DOHH2 (cell line): ENCODE results near the gene LARGE1.

Source experiments
- H3F3A ChIP-seq: fragments of 200-600 bp; sonication (generic), shearing (Covaris generic); 2 replicates; pipeline ENCODE4 v1.6.0; 2016; ENCODE audit warnings: antibody characterized with exemption, mild to moderate bottlenecking; ENCODE audit not compliant: control insufficient read depth, insufficient read depth
- H3K27ac ChIP-seq: fragments of 200-600 bp; sonication (generic); 2 replicates; pipeline ENCODE4 v1.5.1; 2014; ENCODE audit warnings: low read depth, mild to moderate bottlenecking, low read length, moderate library complexity
- H3K27me3 ChIP-seq: fragments of 200-600 bp; sonication (generic); 2 replicates; pipeline ENCODE4 v1.6.1; 2014; ENCODE audit warnings: mild to moderate bottlenecking, low read length, mixed read lengths; ENCODE audit not compliant: control insufficient read depth
- H3K36me3 ChIP-seq: fragments of 200-600 bp; sonication (generic); 2 replicates; pipeline ENCODE4 v1.6.1; 2014; ENCODE audit warnings: mild to moderate bottlenecking, low read length, moderate library complexity, mixed read lengths; ENCODE audit not compliant: control insufficient read depth
- H3K4me1 ChIP-seq: fragments of 200-600 bp; sonication (generic); 2 replicates; pipeline ENCODE4 v1.6.1; 2014; ENCODE audit warnings: mild to moderate bottlenecking, low read length, mixed read lengths; ENCODE audit not compliant: control insufficient read depth
- H3K4me2 ChIP-seq: fragments of 200-600 bp; sonication (generic); 2 replicates; pipeline ENCODE4 v1.6.0; 2014; ENCODE audit warnings: mild to moderate bottlenecking, low read length, moderate library complexity
- H3K4me3 ChIP-seq: fragments of 200-600 bp; sonication (generic); 2 replicates; pipeline ENCODE4 v1.5.1; 2014; ENCODE audit warnings: mild to moderate bottlenecking, low read length, mixed read lengths
- H3K79me2 ChIP-seq: fragments of 200-600 bp; sonication (generic); 2 replicates; pipeline ENCODE4 v1.6.1; 2014; ENCODE audit warnings: mild to moderate bottlenecking, low read length, mixed read lengths; ENCODE audit not compliant: control insufficient read depth
- H3K9me2 ChIP-seq: fragments of 200-600 bp; sonication (generic); replicated peaks from 2 replicates; pipeline ENCODE4 v1.6.1; 2014; ENCODE audit warnings: mild to moderate bottlenecking, low read length, mixed read lengths; ENCODE audit not compliant: control insufficient read depth
- H3K9me3 ChIP-seq: fragments of 200-600 bp; sonication (generic); 2 replicates; pipeline ENCODE4 v1.6.1; 2014; ENCODE audit warnings: antibody characterized with exemption, low read length, mixed read lengths; ENCODE audit not compliant: control insufficient read depth, insufficient read depth
- H4K20me1 ChIP-seq: fragments of 200-600 bp; sonication (generic); 2 replicates; pipeline ENCODE4 v1.6.0; 2014; ENCODE audit warnings: low read depth, mild to moderate bottlenecking, antibody characterized with exemption, low read length, moderate library complexity; ENCODE audit not compliant: control insufficient read depth, insufficient read depth
- EZH2phosphoT487 ChIP-seq: fragments of 200-600 bp; sonication (generic); IDR thresholded peaks from 2 replicates; pipeline ENCODE4 v1.6.1; 2017; ENCODE audit warnings: borderline replicate concordance, mild to moderate bottlenecking, antibody characterized with exemption, low read length, moderate library complexity, mixed read lengths
- TF ChIP-seq, protein P1 (sequence below): fragments of 200-600 bp; sonication (generic); IDR thresholded peaks from one replicate; pipeline ENCODE4 v1.5.1; 2014; ENCODE audit warnings: antibody characterized with exemption, mild to moderate bottlenecking, low read depth, low read length; ENCODE audit not compliant: poor library complexity, severe bottlenecking

LARGE1 gene

DNA sequence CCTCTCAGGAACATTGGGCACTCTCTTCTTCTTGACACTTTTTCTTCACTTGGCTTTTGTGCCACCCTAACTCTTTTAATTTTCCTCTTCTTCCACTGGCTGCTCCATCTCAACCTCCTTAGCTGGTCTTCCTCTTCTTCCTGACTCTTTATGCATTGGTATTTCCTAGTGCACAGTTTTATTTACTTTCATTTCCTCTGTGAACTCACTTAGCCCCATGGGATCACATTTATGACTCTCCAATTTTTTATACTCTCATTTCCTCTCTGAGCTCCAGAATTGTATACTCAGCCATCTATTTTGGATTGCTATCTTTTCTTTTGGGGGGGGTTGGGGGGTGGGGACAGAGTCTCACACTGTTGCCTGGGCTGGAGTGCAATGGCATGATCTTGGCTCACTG lies 38.5 kb upstream of the LARGE1 start:
- Histone ChIP-seq H4K20me1 (no peaks in the 10 kb centered on the region), H3K4me2 (no peak overlapping the region), H3K27me3 (no peaks in the 10 kb centered on the region), H3K9me2 (no peaks in the 10 kb centered on the region), H3K79me2 (no peaks in the 10 kb centered on the region), H3K27ac (no peak overlapping the region), H3K4me1 (no peaks in the 10 kb centered on the region), H3K36me3 (no peaks in the 10 kb centered on the region), H3K4me3 (no peak overlapping the region), H3K9me3 (no peaks in the 10 kb centered on the region), H3F3A (no peaks in the 10 kb centered on the region)
- TF ChIP-seq EZH2phosphoT487 = no peak
- TF ChIP-seq, protein P1, sequence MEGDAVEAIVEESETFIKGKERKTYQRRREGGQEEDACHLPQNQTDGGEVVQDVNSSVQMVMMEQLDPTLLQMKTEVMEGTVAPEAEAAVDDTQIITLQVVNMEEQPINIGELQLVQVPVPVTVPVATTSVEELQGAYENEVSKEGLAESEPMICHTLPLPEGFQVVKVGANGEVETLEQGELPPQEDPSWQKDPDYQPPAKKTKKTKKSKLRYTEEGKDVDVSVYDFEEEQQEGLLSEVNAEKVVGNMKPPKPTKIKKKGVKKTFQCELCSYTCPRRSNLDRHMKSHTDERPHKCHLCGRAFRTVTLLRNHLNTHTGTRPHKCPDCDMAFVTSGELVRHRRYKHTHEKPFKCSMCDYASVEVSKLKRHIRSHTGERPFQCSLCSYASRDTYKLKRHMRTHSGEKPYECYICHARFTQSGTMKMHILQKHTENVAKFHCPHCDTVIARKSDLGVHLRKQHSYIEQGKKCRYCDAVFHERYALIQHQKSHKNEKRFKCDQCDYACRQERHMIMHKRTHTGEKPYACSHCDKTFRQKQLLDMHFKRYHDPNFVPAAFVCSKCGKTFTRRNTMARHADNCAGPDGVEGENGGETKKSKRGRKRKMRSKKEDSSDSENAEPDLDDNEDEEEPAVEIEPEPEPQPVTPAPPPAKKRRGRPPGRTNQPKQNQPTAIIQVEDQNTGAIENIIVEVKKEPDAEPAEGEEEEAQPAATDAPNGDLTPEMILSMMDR = no peak

DNA sequence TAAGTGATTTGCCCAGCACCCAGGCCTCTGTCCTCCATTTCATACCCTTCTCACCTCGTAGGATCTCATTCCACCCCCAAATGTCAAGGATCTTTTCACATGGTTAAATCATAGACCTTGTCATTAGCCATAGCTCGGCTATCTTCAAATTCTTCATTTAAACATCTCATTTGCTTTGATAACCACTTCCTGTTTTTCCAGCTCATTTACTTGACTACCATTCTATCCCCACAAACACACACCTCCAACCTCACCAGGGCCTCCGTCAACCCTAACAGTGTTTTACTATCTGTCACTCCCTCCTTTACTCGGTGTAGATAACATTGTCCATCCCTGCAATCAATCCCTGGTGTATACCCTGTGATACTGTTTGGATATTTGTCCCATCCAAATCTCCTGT lies 36.8 kb upstream of the LARGE1 start:
- Histone ChIP-seq H3K79me2 (no peaks in the 10 kb centered on the region), H3K4me2 (no peak overlapping the region)

DNA sequence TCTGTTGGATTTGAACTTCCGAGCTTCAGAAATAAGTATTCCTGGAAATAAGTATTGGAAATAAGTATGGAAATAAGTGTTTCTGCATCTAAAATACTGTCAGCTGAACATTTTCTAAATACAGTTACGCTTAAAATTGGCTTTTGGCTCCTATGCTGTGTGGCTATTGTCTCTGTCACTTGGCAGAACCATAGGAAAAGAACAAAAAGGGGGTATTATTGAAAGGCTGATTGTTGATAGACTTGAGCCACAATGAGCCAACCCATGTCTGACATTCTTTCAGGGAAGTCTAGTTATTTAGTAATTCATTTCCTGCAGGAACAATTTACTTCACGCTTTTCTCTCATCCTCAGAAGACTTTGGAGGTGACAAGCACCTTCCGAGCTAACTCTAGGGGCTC lies 32.5 kb upstream of the LARGE1 start:
- H3F3A ChIP-seq = no peaks in the 10 kb centered on the region
- H3K36me3 ChIP-seq = no peaks in the 10 kb centered on the region
- H4K20me1 ChIP-seq = no peaks in the 10 kb centered on the region
- H3K27me3 ChIP-seq = no peaks in the 10 kb centered on the region
- H3K9me2 ChIP-seq = no peaks in the 10 kb centered on the region
- H3K4me3 ChIP-seq = no peak overlapping the region
- no peak overlapping the region for H3K27ac ChIP-seq
- no peak overlapping the region for H3K4me2 ChIP-seq
- TF ChIP-seq, protein P1 = no peak
- no peak for TF ChIP-seq EZH2phosphoT487
- H3K4me1 ChIP-seq = no peaks in the 10 kb centered on the region
- H3K79me2 ChIP-seq = no peaks in the 10 kb centered on the region
- H3K9me3 ChIP-seq = no peaks in the 10 kb centered on the region

More for the DNA sequence above, 36.8 kb upstream of the LARGE1 start:
- Histone ChIP-seq H3F3A (no peaks in the 10 kb centered on the region), H3K9me2 (no peaks in the 10 kb centered on the region), H3K27me3 (no peaks in the 10 kb centered on the region), H3K4me1 (no peaks in the 10 kb centered on the region), H3K9me3 (no peaks in the 10 kb centered on the region), H3K27ac (no peak overlapping the region), H4K20me1 (no peaks in the 10 kb centered on the region), H3K4me3 (no peak overlapping the region), H3K36me3 (no peaks in the 10 kb centered on the region)
- TF ChIP-seq, protein P1 = no peak

DNA sequence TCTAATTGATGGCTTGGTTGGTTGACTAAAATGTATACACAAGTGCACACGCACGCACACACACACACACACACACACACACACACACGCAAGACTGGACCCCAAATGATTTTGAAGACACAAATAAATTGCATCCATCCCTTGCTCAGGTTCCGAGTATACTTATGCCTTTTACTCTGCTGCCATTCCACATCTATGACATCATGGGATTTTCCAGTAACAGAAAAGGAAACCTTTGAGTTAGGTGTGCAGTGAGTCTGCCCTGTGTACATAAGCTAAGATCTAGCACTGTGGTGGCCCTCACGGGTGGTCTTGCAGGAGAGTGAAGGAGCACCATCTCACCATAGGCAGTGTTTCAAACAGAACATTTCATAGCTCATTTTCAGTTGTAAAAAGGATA lies 20.5 kb upstream of the LARGE1 start:
- Histone ChIP-seq H3K4me2 (no peak overlapping the region), H3K9me3 (no peaks in the 10 kb centered on the region), H3K9me2 (no peaks in the 10 kb centered on the region), H3F3A (no peaks in the 10 kb centered on the region), H3K79me2 (no peaks in the 10 kb centered on the region), H3K4me3 (no peak overlapping the region), H3K36me3 (no peaks in the 10 kb centered on the region), H3K27me3 (no peaks in the 10 kb centered on the region), H3K27ac (no peak overlapping the region), H4K20me1 (no peaks in the 10 kb centered on the region), H3K4me1 (no peaks in the 10 kb centered on the region)
- no peak for TF ChIP-seq EZH2phosphoT487
- TF ChIP-seq, protein P1 = no peak
